GM10266 (cell line): ENCODE results near the gene SLC9A8.
A peak's percentile ranks its signal among the peaks of the same experiment; 100 is the strongest.
"Not testable (repeated sequence)": the region's sequence is repeated elsewhere in the genome, so short reads cannot be mapped to it uniquely, and the experiment has no call there.

ENCODE experiments used
- DNase-seq: peaks from one replicate; pipeline ENCODE4 v3.0.0; 2012; ENCODE audit errors: extremely low spot score
- TF ChIP-seq, protein P1 (sequence below): IDR thresholded peaks from 2 replicates; pipeline ENCODE4 v1.5.1; 2012; ENCODE audit warnings: mild to moderate bottlenecking, low read depth; ENCODE audit not compliant: control insufficient read depth, insufficient read depth; ENCODE audit errors: missing control alignments

SLC9A8 gene

DNA sequence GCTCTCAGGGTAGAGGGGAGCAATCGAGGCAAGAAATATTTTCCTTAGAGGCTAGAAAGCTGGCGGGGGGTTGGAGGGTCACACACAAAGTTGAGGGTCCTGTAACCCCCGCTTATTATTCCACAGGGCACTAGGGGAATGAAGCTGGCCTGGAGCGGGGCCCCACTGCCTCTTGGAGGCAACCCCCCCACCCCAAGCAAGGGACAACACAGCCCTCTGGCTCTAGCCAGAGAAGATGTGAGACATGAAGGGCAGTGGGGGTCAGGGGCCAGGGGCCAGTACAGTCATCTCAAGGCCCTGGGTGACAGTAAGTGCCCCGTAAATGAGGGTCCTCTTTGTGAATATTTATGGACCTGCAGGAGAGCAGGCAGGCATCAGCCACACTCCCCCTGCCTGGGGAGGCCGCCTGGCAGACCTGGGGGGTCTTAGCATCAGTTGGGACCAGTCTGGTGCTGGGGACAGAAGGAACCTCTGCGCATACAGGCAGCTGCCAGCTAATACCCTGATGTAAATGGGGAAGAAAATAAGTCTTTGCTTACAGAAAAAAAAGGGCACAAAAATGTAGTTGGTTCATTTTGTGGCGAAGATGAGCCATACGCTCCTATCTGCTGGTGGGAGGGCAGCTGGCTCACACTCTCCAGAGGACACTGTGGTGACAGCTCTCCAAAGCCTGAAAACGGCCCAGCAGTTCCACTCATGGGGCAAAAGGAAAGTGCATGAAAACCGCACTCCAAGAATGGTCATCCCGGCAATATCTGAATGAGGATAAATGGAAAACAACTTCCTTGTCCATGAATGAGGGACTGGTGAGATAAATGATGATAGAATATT, 80.8 kb downstream of the SLC9A8 start:
- DNase-seq: no peak
- TF ChIP-seq, protein P1, sequence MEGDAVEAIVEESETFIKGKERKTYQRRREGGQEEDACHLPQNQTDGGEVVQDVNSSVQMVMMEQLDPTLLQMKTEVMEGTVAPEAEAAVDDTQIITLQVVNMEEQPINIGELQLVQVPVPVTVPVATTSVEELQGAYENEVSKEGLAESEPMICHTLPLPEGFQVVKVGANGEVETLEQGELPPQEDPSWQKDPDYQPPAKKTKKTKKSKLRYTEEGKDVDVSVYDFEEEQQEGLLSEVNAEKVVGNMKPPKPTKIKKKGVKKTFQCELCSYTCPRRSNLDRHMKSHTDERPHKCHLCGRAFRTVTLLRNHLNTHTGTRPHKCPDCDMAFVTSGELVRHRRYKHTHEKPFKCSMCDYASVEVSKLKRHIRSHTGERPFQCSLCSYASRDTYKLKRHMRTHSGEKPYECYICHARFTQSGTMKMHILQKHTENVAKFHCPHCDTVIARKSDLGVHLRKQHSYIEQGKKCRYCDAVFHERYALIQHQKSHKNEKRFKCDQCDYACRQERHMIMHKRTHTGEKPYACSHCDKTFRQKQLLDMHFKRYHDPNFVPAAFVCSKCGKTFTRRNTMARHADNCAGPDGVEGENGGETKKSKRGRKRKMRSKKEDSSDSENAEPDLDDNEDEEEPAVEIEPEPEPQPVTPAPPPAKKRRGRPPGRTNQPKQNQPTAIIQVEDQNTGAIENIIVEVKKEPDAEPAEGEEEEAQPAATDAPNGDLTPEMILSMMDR: no peak

DNA sequence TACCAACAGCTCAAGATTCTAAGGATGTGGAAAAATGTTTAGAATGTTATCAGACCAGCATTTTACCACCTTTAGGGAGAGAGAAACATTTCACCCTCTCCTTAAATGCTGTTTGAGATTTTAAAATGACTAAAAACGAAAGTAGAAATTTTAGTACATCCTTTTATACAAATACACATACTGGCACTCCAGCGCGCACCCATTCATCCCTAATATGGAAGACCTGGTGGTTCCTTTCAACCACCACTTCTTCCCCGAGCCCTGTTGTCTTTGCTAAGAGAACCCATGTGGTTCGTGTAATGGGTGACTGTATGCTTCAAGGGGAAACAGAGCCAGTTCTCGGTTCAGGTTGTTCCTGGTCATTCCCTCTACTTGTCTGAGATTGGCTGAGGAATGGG, 81.4 kb downstream of the SLC9A8 start:
- TF ChIP-seq, protein P1: no peak
- peak; percentile 44 for DNase-seq

DNA sequence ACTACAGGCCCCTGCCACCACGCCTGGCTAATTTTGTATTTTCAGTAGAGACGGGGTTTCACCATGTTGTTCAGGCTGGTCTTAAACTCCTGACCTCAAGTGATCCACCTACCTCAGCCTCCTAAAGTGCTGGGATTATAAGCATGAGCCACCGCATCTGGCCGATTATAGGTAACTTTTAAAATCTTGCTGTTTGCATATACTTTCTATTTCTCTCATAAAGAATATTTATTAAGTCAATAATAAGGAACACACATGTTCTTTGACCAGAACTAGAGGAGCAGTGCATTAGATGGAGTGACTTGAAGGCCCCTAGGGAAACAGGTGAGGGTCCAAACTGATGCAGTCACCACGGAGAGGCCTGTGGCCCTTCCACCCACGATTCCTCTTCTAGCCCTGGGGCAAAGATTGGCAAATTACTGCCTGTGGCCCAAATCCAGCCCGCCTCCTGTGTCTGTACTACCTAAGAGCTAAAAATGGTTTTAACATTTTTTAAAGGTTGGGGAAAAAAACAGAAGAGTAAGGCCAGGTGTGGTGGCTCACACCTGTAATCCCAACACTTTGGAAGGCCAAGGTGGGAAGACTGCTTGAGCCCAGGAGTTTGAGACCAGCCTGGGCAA, 83.0 kb downstream of the SLC9A8 start:
- DNase-seq: not testable (repeated sequence)

DNA sequence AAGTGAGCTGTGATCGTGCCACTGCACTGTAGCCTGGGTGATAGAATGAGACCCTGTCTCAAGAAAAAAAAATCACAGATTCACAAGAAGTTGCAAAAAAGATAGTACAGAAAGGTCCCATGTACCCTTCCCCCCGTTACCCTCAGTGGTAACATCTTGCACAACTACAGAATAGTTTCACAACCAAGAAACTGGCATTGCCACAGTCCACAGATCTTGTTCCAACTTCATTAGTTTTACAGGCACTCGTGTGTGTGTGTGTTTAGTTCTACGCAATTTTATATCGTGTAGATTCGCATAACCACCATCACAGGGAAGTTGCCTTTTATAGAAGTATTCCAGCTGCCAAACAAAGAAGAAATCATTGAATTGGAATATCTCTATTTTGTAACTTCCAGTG, 83.6 kb downstream of the SLC9A8 start:
- TF ChIP-seq, protein P1: no peak
- no peak for DNase-seq

DNA sequence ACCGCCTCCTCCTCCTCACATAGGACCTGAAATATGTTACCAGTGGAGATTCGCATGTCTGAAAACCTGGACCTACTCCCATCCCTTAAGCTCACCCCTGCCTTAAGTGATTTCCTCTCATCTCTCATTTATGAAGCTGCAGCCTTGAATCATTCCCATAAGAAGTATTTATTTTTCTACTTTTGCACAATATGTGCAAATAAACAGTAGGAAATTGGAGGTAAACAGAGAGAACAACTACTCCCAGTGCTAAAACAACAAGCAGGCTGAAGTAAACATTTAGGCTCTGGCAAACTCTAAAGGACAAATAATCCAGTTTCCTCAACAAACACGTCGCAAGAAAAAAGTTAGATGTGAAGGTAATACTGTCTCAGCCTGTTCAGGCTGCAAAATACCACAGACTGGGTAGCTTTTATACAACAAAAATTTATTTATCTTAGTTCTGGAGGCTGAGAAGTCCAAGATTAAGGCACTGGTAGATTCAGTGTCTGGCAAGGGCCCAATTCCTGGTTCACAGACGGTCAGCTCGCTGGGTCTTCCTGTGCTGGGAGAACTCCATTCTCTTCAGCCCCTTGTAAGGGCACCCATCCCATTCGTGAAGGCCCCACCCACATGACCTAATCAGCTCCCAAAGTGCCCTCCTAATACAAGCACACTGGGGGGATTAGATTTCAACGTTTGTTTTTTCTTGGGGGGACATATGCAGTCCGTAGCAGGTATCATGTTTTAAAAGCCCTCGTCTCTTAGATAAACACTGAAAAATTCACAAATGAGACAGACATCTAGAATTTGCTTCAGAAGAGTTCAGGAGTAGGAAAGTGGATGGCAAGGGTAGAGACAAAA, 87.1 kb downstream of the SLC9A8 start:
- no peak for DNase-seq
- TF ChIP-seq, protein P1: no peak

DNA sequence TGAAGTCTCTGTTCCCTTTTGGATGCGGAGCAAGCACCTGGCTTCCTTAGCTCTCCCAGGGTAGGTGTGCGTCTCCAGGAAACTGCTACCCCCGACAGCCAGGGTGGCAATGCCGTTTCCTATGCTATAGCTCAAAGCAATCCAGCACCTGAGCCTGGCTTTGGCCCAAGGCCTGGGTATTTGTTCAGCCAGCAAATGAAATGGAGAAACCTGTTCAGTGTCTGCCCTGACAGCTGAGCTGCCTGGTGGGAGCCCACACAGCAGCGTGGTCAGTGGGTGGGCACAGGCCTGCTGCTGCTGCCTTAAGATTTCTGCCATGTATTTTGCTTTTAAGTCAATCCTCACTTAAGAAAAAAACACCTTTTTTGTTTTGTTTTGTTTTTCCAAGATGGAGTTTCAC, 89.0 kb downstream of the SLC9A8 start:
- TF ChIP-seq, protein P1: no peak
- no peak for DNase-seq

DNA sequence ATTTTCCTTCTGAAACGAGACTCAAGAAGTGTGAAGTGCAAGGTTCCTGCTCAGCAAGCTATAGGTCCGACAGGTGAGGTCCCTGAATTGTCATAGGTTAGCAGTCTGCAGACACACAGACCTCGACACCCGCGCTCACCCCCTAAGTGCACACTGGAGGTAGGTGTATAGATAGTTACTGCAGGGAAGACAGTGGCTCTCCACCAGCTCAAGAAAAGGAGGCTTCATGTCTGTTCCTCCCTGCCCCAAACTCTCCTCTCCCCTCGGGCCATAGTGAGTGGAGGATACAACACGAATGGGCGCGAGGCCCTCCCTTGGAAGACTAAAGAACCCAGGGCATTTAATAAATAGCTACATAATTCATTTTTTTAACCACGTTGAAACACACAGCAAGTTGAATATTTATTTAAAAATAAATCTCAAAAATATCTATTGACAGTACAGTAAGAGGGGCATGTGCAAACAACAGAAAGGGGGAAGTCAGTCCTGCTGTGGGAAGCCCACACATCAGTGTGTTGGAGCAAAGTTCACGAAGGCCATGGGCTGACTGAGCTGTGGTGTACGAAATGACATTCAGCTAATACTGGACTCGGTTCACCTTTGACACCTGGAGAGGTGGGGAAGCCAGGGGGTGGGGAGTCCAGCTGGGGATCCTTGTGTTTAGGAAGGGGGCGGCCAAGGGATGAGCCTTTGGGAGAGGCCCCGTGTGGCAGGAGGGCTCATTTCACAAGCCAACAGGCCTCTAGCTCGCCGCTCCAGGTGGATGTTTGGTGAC, 92.0 kb downstream of the SLC9A8 start:
- DNase-seq: no peak
- TF ChIP-seq, protein P1: no peak
